SHP77 (cell line): ENCODE measurements around the gene NEGR1.

ENCODE experiments used
- DNase-seq, 2 experiments: peaks; one replicate each; lab custom pipeline; 2025; lab: John Stamatoyannopoulos, UW

NEGR1 gene

DNA sequence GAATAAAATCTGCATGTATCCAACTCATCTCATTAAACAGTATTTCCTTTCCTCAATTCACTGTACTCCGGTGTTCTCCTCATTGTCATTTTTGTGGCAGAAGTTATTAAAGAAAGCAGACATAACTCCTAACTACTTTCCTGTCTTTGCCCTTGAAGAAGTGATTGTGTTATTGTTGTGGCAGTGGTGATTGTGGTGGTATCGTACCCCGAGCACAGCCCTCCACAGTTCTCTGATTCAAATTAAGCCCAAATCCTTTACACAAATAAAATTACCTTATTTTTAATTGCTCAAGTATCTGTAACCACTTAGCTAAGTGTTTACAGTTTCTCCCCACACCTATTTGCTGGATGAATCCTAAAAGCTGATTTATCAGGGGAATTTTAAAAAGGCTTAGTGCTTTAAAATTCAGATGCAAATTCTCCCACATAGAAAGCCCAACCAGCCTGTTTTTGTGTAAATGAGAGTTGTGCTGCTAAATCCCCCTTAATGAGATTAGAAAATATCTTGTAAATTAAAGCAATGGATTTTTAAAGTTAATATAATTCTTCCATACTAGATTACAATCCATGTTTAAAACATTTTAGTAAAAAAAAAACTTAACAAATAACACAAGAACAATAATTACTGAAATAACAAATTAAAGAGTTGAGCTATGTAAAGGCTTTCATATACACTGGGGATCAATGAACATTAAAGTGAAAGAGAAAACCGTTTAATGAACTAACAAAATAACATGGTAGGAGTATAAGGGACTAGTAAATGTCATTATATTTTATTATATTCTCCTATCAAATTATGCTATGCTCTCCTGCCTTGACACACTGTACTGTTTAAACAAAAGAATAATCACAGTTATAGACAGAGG is 259.0 kb downstream of the NEGR1 start:
- no peak for DNase-seq

GRCh38 chr1:72018562-72018961 is 263.8 kb downstream of the NEGR1 start:
- no peak for DNase-seq

DNA sequence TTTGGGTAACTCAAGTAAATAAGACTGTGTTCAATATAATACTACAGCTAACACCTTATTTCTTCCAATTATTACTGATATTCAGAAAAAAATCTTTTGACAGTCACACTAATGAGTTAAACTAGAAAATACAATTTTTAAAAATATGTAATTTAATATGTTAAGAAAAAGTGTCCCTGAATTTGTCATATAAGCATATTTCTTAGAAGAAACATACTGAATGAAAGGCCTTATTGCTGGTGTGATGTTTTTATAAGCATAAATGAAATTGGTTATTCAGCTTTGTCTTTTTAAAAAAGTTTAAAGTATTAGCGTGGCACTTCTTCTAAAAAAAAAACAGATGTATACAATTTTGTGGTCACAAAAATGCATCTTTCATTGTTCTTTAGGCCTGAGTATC is 267.3 kb downstream of the NEGR1 start:
- DNase-seq = no peak

GRCh38 chr1:72013161-72013560 is 269.2 kb downstream of the NEGR1 start:
- DNase-seq = no peak

DNA sequence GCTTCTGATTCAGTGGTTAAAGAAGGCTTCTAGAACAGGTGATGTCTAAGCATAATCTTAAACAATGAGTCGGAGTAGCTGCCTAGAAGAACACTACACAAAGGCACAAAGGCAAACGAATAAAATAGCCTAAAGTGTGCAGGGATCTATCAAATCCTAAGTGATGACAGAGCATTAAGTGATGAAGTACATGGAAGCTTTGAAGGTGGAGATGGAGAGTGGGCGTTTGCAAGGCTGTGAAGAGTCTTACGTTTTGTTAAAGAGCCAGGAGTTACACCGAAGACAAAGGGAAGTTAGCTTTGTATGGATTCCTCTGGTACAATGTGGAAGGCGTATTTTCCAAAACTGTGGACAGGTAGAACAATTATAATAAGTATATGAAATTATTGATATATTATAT is 270.6 kb downstream of the NEGR1 start:
- no peak for DNase-seq

GRCh38 chr1:72010094-72010431 is 272.3 kb downstream of the NEGR1 start:
- no peak for DNase-seq

GRCh38 chr1:72009173-72010093 is 272.9 kb downstream of the NEGR1 start:
- no peak for DNase-seq

DNA sequence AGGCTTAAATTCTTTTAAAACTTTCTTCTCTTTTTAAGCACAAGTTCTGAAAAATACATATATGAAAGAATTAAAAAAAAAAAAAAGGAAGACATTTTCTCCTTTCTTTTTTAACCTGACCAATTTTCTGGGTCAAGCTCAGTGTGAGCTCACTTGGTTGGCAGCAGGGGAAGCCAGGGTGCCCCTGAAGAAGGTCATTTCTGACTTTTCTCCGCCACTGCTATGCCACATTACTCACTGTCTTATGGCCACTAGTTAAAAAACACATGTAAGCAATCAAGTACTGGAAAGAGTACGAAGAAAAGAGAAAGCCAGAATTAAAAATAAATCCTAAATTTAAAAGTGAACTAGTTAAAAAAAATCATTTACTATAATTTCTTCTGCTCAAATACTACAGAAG is 275.0 kb downstream of the NEGR1 start:
- no peak for DNase-seq

DNA sequence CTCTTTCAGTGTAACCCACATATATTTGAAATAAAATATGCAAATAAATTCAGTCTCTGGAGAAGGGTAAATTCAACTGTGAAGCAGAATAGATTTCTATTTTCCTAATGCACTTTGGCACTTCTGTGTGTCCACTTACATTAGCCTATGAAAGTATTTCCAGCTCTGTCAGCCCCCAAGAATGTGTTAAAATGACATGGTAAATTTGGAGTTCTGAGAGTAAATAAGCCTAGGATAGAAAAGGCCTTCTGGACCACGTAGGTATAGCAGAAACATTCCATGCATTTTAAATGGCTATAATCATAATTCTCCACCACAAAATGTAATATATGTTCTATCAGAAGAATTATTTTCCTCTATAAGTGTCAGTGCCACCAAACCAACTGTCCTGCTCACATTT is 276.2 kb downstream of the NEGR1 start:
- DNase-seq = no peak

GRCh38 chr1:72003092-72003491 is 279.2 kb downstream of the NEGR1 start:
- DNase-seq = peak; percentile 11 to 21

GRCh38 chr1:72000809-72001208 is 281.5 kb downstream of the NEGR1 start:
- peak in 1 of 2 experiments; percentile 1 for DNase-seq

DNA sequence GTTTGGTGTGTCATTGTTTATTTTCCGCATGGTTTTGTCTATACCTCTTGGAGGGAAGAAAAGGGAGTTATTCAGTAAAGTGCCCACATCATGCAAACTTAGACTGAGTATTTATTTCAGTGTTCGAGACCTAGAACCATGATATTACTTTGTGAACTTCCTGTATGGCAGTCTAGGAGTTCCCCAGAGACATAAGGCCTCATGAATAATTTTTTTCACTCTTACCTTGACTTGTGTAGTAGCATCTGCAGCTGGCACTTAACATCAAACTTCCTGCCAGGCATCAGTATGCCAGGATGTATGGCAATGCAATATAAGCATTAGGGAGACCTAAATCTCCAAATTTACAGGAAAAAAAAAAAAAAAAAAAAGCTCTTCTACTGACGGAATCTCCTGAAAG is 287.7 kb downstream of the NEGR1 start:
- DNase-seq = no peak

GRCh38 chr1:71987181-71987580 is 295.2 kb downstream of the NEGR1 start:
- DNase-seq = no peak

DNA sequence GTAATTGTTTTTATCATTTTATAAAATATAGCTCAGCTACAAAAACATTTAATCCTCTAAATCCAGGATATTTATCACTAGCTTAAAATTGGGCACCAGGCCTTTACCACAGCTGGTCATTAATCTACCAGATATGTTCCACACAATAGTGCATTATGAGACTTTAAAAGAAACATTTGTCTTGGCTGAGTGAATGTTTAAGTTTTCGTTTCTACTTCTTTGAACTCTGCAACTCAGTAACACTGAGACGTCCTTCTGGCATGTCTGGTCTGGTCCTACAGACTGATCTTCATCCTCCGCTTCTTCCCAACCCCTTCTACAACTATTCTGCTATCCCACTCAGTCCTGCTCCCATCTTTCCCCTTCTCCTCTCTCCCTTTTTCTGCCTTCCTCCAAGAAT is 296.2 kb downstream of the NEGR1 start:
- no peak for DNase-seq

DNA sequence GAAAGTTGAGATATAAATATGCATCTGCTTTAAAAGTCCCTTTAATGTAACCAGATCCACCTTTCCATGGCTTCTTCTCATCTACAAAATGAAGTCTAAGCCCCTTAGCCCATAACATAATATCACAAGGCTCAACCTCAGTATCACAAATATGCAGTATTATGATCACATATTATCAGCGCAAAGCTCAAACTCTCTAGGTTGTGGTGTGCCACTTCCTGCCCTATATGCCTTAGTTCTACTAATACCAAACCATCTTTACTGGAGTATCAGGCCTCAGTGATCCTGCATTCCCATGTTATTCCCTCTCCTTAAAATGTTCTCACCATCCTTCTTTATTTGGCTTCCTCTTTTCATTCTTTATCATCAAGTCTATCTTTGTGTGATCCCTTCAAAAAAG is 301.8 kb downstream of the NEGR1 start:
- DNase-seq = no peak

GRCh38 chr1:71979882-71980281 is 302.5 kb downstream of the NEGR1 start:
- no peak for DNase-seq

DNA sequence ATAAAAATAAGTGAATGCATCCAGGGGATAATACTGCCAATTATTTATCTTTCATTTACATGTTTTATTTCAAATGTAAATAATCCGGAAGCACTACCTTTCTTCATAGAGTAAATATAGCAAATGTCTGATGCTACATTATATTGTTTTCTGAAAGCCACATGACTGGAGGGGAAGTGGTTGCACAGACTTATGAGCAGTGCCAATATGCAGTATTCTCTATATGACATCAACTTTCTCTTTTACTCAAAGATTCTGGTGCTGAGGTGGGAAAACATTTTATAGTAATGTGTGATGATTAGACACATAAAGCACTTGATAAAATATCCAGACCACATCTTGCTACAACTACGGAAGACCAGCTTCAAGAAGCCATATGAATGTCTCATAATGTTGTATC is 314.7 kb downstream of the NEGR1 start:
- no peak for DNase-seq

DNA sequence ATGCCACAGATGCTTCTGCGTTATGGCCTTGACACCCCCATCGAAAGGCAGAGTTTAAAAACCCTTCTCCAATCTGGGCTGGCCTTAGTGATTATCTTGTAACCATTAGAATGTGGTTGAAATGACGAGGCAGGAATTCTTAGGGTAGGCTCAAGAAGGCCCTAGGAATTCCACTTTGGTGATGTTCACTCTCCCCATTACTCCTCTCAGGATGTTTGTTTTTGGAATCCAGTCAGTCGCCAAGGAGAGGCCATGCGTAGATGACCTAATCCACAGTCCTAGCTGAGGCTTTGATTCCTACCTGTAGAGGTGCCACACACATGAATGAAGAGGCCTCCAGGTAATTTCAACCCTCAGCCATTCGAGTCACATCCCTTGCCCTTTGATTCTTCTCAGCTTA is 318.2 kb downstream of the NEGR1 start:
- DNase-seq = no peak

GRCh38 chr1:71956613-71957285 is 325.6 kb downstream of the NEGR1 start:
- DNase-seq = no peak

GRCh38 chr1:71950579-71950978 is 331.8 kb downstream of the NEGR1 start:
- DNase-seq = no peak

- no peak for DNase-seq
Measured at GRCh38 chr1:71949681-71950080, 332.7 kb downstream of the NEGR1 start.

DNA sequence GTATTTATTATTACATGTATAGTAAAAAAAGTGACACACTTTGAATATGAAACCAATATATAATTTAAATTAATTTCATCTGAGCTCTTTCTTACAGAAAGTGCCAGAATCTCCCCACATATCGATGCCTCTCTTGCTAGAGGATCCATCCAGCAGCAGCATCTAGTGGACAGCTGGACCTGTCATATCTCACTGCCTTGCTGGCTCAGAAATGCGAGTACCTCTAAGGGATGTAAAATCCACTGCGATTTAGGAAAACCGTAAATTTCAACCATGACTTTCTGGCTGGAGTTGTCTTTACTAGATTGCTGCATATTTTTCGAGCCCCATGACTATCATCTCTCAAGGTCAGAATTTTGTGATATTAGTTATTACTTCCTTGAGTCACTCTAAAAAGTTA is 333.8 kb downstream of the NEGR1 start:
- DNase-seq = no peak

GRCh38 chr1:71944006-71944405 is 338.3 kb downstream of the NEGR1 start:
- DNase-seq = no peak
